Keratinocyte (primary cell): Measurements from ENCODE around the gene ATP2B2.

Experiments used
- CTCF ChIP-seq, 3 experiments: IDR thresholded peaks in 1 of 3; conservative IDR thresholded peaks in 1 of 3; optimal IDR thresholded peaks in 1 of 3; 2 replicates in 2 of 3; 3 replicates in 1 of 3; pipeline versions ENCODE3 to v1.5.1; 2011; ENCODE audit warnings: low read length in 3 of 3, mild to moderate bottlenecking in 3 of 3, moderate library complexity in 2 of 3, control low read depth in 1 of 3, inconsistent platforms in 1 of 3; ENCODE audit not compliant: insufficient read depth in 2 of 3; ENCODE audit errors: extremely low read depth in 1 of 3
- EZH2 ChIP-seq: IDR thresholded peaks from one replicate; pipeline ENCODE4 v1.6.1; 2012; ENCODE audit warnings: inconsistent platforms, mild to moderate bottlenecking, low read length, moderate library complexity

GRCh38 chr3:10366651-10367101 lies 138.7 kb downstream of the ATP2B2 start:
- TF ChIP-seq CTCF (optimal IDR thresholded peaks at IDR 0.05 in 1 of 3, IDR thresholded peaks at IDR 0.05 in 1 of 3, conservative IDR thresholded peaks at IDR 0.05 in 1 of 3; ENCODE audit: extremely low read depth in 1 of 3, insufficient read depth in 2 of 3, low read length in 3 of 3) (no peak), EZH2 (no peak)
